Hepatocyte (in vitro differentiated cells): ENCODE measurements around the gene ZNF766.
"Not testable (repeated sequence)": the region's sequence is repeated elsewhere in the genome, so short reads cannot be mapped to it uniquely, and the experiment has no call there.

Experiments
- CTCF ChIP-seq: fragments of 200-600 bp; sonication (generic); IDR thresholded peaks from 2 replicates; pipeline ENCODE4 v1.5.1; 2016; ENCODE audit warnings: antibody characterized with exemption, mild to moderate bottlenecking; ENCODE audit not compliant: poor library complexity
- EZH2 ChIP-seq: fragments of 200-600 bp; sonication (generic); IDR thresholded peaks from 2 replicates; pipeline ENCODE4 v1.6.1; 2016; ENCODE audit warnings: antibody characterized with exemption, mild to moderate bottlenecking, borderline replicate concordance
- EZH2phosphoT487 ChIP-seq: fragments of 200-600 bp; sonication (generic); IDR thresholded peaks from one replicate; pipeline ENCODE4 v1.6.1; 2018; ENCODE audit warnings: antibody characterized with exemption, mild to moderate bottlenecking, low read depth, moderate library complexity; ENCODE audit not compliant: unreplicated experiment, severe bottlenecking

- TF ChIP-seq CTCF, EZH2, EZH2phosphoT487: not testable (repeated sequence)
Measured at GRCh38 chr19:52339022-52339421, 69.6 kb downstream of the ZNF766 start.
